SK-N-SH treated with all-trans-retinoic acid at 6 μM for 48 hours (cell line): ENCODE results near the gene VSIR.

ENCODE experiments used
- ARNTL ChIP-seq: fragments of 450-650 bp; formaldehyde crosslinking; IDR thresholded peaks from 2 replicates; pipeline ENCODE4 v1.5.0; 2020; ENCODE audit warnings: low read depth, mild to moderate bottlenecking, moderate library complexity, borderline replicate concordance
- TCF4 ChIP-seq: fragments of 250-450 bp; sonication (Bioruptor Pico); IDR thresholded peaks from 2 replicates; pipeline ENCODE4 v1.8.0; 2021; ENCODE audit warnings: mild to moderate bottlenecking, moderate library complexity, borderline replicate concordance
- ZFP30 ChIP-seq: fragments of 450-650 bp; formaldehyde crosslinking; IDR thresholded peaks from 2 replicates; pipeline ENCODE4 v1.5.0; 2022; ENCODE audit warnings: mild to moderate bottlenecking, moderate library complexity
- TF ChIP-seq, protein P1 (sequence below): fragments of 250-450 bp; sonication (Bioruptor Pico); IDR thresholded peaks from 2 replicates; pipeline ENCODE4 v1.8.0; 2020; ENCODE audit warnings: mild to moderate bottlenecking, moderate library complexity, borderline replicate concordance
- TF ChIP-seq, protein P2 (sequence below): fragments of 250-450 bp; sonication (Bioruptor Pico); IDR thresholded peaks from 2 replicates; pipeline ENCODE4 v1.8.0; 2021; ENCODE audit warnings: low read depth, mild to moderate bottlenecking, moderate library complexity, borderline replicate concordance

GRCh38 chr10:71762324-71762723, 11.0 kb downstream of the VSIR start:
- TF ChIP-seq, protein P1, sequence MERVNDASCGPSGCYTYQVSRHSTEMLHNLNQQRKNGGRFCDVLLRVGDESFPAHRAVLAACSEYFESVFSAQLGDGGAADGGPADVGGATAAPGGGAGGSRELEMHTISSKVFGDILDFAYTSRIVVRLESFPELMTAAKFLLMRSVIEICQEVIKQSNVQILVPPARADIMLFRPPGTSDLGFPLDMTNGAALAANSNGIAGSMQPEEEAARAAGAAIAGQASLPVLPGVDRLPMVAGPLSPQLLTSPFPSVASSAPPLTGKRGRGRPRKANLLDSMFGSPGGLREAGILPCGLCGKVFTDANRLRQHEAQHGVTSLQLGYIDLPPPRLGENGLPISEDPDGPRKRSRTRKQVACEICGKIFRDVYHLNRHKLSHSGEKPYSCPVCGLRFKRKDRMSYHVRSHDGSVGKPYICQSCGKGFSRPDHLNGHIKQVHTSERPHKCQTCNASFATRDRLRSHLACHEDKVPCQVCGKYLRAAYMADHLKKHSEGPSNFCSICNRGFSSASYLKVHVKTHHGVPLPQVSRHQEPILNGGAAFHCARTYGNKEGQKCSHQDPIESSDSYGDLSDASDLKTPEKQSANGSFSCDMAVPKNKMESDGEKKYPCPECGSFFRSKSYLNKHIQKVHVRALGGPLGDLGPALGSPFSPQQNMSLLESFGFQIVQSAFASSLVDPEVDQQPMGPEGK (CRISPR knock-in tag) = no peak
- TF ChIP-seq TCF4 (CRISPR knock-in tag) = no peak
- no peak for TF ChIP-seq ARNTL (CRISPR knock-in tag)
- no peak for TF ChIP-seq ZFP30
- TF ChIP-seq, protein P2, sequence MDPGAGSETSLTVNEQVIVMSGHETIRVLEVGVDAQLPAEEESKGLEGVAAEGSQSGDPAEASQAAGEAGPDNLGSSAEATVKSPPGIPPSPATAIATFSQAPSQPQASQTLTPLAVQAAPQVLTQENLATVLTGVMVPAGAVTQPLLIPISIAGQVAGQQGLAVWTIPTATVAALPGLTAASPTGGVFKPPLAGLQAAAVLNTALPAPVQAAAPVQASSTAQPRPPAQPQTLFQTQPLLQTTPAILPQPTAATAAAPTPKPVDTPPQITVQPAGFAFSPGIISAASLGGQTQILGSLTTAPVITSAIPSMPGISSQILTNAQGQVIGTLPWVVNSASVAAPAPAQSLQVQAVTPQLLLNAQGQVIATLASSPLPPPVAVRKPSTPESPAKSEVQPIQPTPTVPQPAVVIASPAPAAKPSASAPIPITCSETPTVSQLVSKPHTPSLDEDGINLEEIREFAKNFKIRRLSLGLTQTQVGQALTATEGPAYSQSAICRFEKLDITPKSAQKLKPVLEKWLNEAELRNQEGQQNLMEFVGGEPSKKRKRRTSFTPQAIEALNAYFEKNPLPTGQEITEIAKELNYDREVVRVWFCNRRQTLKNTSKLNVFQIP (CRISPR knock-in tag) = no peak
